HG03432 (cell line): ENCODE results near the gene MRGPRG.

ENCODE experiments used
- ATAC-seq: cut with Tn5 transposase; IDR thresholded peaks from one replicate; pipeline ENCODE4 v1.9.1; 2021; ENCODE audit warnings: mild to moderate bottlenecking, moderate library complexity; ENCODE audit not compliant: unreplicated experiment

MRGPRG gene

DNA sequence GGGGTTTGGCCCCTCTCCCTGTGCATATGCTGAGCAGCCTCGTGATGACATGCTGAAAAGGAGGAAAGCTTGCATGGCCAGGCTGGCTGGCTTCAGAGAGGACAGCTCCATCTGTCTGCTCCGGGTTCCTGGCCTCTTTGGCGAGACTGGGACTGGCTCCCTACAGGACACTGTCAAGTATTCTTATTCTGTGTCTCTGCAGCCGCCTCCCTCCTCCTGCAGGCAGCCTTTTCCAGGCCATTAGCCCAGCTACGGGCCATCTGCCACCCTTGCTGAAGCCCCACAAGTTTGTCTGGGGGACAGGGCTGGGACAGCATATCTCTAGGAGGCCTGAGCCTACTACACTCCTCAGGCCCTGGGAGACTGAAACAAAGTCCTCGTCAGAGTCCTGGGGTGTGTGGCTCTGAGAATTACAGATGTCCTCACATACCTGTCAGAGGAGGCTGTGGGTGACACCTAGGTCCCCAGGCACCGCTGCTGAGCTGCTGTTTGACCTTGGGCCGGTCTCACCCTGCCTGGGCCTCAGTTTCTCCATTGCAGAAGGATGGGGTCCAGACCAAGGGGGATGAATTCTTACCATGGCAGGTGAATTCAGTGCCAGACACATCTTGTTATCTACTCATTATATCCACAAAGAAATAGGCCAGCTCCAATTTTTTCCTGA lies 11.0 kb downstream of the MRGPRG start:
- ATAC-seq = no peak

DNA sequence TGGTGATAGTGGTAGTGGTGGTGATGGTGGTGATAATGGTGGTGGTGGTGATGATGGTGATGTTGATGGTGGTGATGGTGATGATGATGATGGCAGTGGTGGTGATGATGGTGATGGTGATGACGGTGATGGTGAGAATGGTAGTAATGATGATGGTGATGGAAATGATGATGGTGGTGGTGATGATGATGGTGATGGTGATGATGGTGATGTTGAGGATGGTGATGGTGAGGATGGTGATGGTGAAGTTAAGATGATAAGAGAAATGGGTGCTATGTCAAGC lies 11.8 kb downstream of the MRGPRG start:
- ATAC-seq = no peak

DNA sequence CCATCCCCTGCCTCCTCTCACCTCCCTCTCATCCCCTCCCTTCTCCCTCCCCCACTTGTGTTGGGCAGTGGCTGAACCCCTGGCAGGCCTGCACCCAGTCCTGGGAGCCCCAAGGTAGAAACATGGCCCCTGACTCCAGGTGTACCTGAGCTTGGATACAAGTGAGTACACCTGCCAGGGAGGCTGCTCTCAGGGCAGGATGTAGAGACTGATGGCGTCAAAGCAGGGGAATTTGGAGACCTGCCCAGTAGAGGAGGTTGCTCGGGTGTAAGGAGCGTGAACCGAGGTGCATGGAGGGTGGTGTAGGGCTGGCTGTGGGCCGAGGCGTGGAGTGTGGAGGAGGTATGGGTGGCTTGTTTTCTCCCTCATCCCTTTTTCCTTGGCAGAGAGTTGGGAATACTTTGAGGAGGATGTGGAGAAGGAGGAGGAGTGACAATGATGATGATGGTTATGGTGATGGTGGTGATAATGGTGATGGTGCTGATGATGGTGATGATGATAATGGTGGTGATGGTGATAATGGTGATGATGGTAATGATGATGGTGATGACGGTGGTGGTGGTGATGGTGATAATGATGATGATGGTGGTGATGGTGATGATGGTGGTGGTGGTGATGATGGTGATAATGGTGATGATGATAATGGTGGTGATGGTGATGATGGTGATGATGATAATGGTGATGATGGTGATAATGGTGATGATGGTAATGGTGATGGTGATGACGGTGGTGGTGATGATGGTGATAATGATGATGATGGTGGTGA lies 12.3 kb downstream of the MRGPRG start:
- ATAC-seq = no peak

DNA sequence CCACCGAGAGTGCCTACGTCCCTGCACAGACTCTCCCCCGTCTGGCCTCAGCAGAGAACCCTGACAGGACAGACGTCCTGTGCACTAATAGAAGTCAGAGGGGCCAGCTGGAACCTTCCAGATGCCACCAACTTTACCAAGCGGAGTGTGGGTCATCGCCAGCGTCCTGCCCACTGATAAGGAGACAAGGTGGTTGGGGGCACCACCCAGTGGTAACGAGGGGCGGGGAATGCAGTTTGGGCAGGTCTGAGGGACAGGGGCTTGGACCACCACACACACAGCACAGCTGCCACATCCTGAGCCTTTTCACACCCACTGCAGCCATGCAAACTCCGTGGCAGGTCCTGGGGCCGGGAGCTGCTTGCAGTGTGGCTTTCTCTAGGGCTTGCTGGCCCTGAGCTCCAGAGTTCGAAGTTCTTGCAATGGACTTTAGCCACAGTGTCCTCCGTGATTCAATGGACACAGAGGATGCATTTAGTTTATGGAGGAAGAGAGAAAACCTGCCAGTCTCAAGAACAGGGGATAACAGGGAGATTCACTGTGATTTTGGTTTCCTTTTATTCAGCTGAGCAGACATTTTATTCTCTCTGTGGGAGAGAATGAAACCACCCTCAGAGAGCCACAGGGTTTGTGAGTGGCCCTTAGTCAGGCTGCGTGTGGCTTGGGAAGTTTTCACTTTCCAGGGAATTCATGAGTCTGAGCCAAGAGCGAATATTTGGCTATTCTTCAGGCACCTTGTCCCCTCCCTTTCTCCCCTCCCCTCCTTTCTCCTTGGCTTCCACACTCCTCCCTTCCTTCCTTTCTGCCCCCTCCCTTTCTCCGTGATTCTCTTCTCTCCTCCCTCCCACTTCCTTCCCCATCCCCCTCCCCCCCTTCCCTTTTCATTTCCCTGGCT lies 13.1 kb downstream of the MRGPRG start:
- no peak for ATAC-seq

DNA sequence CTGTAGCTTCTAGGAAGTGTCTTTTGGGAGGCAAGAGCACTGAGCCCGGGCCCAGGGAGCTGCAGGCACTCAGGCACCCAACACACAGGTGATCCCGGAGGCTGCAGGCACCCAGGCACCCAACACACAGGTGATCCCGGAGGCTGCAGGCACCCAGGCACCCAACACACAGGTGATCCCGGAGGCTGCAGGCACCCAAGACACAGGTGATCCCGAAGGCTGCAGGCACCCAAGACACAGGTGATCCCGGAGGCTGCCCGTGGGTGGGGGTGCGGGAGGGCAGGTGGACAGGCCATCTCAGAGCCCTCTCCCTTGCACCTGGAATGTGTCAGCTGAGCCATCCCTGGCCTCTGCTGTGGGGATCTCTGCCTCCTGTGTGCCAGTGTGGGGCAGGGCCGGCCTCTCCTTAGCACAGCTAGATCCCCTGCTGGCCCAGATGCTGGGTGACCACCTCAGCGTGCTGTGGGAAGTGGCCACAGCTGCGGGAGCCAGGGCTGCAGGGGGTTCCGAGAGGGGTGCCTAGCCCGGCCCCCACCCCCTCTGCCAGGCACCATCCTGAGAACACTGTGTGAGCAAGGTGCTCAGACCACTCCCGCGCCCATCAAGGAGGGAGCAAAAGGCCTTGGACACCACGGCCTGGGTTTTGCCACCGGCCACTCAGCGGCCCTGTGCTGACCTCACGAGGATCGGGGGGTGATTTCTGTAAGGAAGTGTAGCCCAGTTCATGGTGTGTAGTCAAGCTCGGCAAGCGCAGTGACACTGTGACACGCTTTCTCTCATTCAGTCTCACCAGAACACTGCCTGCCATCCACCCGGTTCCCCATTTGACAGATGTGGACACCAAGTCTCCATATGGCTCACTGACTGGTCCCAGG lies 14.2 kb downstream of the MRGPRG start:
- ATAC-seq = no peak

DNA sequence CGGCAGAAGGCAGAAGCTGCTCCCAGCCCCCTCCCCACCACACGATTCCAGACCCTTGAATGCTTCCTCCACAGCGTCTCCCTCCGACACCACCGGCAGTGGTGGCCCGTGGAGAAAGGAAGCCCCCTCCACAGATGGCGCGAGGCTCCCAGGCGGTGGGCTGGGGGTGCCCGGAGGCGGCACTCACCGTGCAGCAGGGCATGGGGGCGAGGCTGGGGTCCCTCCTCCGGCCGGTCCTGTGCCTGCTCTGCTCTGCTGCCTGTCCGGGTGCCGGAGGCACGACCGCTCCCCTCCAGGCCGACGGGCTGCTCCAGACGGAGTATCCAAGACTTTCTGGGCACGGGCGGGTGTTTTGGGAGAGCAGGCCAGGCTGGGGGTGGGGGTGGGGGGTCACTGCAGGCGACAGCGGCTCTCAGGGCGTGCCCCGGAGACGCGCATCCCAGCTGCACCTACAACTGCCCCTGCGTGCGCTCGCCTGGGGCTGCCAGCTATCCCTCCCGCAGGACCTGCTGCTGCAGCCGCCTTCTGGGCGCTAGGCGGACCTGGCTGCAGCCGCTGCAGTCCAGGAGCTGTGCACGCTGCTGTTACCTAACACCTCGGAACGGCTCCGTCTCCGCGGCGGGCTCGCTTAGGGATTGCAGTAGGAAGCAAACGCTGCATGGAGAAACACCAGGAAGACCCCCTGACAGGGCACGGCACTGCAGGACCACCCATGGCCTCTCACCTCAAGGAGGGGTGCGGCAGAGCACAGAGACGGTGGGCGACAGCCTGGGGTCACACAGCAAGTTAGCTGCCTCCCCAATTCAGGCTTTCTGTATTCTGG lies 15.2 kb downstream of the MRGPRG start:
- ATAC-seq = no peak

DNA sequence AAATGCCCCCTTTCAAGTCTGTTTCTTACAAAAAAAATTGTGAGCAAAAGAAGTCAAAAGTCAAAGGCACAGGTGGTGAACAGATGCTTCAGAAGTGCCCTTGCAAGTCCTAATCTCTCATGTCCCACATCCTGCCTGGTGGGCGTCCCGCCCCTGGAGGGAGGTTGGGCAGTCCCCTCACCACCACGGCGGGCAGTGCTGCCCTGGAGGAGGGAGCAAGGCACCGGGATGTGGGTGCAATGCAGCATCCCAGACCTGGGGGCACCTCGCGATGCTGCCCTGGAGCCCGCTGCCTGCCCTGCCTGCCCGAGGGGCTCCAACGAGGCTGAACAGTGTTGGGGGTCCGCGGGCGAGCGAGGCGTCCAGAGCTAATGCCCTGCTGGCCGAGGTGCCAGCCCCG lies 15.9 kb downstream of the MRGPRG start:
- ATAC-seq = no peak

DNA sequence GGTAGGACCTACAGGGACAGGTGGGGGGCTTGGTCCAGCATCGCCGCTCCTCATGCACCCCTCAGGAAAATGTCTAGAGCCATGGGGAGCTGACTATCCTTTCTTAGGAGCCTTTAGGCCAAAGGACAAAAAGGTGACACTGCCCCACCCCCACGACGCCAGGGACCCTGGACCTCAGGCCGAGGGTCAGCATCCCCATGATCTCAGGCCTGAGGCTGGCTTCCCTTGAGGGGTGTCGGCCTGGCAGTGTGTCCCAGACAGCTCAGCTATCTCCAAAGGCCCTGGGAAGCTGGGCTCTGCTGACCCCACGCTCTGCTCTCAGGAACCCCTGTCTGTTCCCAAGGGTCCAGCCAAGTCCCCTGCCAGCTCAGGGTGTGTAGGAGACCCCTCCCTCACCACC lies 16.3 kb downstream of the MRGPRG start:
- no peak for ATAC-seq

DNA sequence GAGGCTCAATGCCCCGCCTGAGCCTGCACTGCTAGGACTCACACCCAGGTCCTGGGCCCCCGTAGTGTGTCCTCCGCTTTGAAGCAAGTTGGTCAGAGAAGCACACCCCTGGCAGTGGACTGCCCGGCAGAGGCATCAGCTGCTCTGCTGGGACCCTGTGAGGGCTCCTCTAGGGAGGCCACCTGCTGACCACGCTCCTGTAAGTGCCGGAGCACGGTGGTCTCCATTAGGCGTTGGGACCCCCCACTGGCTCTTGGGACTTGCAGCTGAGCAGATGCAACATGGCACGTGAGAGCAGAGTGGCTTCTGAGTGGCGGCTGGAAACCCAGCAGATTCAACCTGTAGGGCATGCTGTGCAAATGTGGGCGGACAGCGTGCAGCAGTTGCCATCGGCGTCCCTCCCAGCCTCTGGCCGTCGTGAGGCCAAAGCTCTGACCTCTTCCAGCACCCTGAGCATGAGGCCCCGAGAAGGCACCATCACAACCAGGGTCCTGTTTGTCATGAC lies 16.9 kb downstream of the MRGPRG start:
- no peak for ATAC-seq

DNA sequence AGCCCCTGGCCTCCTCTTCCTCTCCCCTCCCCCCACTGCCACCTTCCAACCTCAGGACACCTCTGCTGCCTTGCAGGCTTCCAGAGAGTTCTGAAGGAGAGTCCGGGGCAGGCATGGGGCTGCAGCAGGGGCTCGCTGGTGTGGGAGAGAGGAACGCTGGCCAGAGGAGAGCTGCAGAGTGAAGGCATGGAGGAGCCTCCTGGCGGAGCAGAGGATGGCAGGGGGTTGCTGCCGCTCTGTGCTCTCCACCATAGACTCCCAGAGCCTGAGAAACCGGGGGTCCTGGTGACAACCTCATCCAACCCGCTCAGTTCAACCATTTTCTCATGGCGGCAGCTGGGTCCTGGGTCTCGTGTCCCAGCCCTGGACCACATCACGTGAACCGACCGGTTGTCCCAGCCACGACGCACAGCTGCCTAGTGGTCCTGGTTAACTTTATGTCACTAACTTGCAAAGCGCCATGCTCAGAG lies 17.5 kb downstream of the MRGPRG start:
- no peak for ATAC-seq

DNA sequence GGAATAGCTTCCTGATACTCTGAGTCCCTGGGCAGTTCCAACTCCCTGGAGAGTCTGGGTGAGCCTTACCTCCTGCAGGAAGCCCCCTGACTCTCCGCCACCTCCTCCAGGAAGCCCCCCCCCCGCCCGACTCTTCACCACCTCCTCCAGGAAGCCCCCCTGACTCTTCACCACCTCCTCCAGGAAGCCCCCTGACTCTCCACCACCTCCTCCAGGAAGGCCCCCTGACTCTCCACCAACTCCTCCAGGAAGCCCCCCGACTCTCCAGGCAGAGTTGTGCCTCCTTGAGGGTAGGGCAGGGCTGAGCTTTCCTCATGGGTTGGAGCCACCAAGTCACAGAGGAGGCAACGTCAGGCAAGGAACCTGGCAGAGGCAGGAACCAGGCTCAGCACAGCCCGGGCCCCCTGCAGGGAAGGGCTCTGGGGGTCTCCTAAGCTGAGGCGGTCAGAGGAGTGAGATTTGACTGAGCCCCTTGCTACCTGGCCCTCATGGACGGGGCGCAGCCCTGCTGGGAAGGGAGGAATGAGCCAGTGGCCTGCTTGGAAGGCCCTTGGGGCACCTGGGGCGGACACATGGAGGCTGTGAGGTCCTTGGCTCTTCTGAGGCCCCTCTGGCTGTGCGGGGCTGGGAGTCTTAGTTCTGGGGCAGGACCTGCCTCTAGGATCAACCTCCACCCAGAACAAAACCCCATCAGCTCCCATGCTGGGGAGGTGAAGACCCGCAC lies 18.1 kb downstream of the MRGPRG start:
- ATAC-seq = no peak

DNA sequence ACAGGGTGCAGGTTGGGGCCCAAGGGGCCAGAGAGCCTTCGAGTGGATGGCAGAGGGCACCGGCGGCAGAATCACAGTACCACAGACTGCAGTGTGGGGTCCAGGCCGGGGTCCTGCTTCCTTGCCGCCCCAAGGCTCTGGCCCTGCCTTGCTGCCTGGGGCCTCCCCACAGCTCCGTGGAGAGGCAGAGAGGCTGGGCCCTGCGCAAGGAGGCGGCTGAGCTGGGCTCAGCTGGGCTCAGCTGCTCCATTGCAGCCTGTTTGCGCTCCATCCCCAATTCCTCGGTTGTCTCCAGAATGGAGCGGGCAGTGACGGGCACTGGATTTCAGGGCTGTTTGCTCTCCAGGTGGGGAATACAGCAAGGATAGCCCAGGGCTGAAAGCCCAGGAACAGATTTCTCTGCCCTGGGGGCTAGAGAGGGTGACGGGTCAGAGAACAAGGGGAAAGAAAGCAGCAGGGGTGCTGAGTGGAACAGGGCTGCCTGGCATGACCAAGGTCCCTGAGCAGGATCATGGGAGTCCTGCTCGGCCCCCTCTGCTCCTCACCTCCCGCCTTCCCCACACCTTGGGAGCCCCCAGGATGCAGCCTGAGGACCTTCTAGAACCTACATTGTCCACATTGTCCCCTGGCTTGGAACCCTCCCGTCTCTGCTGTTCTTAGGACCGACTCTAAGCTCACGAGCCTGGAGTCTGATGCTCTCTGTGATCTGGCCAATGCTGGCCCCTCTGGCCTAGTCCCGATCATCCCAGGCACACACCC lies 18.9 kb downstream of the MRGPRG start:
- ATAC-seq = no peak

DNA sequence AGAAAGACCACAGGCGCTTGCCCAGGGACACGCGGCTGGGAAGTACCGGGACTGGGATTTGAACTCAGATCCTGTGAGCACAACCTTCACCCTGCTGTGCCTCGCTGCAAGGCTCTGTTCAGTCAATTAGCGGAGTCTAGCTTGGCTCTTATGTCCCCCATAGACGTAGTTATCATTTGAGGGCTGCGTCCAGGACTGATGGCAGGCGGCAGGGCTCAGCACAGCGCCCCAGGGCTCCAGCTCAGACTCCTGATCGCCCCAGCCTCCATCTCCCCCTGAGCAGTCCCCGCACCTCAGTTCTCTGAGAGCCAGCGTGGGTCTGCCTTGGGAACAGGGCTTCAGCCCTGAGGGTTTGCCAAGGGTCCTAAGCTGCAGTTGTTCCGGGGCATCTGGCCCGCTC lies 19.8 kb downstream of the MRGPRG start:
- no peak for ATAC-seq

DNA sequence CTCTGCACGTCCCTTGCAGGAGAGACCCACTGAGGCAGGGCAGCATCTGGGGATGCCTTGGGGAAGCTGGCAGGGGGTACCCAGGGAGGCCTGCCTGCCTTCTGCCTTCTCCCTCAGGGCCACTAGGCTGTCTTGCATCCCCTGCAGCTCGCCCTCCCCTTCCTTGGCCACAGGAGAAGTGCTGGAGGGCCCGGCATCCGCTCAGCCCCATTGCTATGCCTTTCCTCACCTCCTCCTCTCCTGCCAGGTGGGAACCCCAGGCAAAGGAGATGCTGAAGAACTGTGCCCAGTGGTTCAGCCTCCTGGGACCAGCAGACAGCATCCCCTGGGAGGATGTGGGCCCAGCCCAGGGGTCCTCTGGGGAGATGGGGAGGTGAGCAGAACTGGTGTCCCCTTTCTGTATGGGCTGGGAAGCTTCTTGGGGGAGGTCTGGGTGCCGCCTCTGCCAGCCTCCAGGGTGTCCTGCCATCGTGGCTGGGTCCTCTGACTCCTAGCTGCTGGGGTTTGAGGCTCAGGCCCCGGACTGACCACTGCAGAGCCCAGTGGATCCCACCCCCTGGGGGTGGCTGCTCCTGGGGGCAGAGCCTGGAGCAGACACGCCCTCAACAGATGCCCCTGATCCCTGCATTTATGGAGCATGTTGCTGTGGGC lies 20.6 kb downstream of the MRGPRG start:
- no peak for ATAC-seq

DNA sequence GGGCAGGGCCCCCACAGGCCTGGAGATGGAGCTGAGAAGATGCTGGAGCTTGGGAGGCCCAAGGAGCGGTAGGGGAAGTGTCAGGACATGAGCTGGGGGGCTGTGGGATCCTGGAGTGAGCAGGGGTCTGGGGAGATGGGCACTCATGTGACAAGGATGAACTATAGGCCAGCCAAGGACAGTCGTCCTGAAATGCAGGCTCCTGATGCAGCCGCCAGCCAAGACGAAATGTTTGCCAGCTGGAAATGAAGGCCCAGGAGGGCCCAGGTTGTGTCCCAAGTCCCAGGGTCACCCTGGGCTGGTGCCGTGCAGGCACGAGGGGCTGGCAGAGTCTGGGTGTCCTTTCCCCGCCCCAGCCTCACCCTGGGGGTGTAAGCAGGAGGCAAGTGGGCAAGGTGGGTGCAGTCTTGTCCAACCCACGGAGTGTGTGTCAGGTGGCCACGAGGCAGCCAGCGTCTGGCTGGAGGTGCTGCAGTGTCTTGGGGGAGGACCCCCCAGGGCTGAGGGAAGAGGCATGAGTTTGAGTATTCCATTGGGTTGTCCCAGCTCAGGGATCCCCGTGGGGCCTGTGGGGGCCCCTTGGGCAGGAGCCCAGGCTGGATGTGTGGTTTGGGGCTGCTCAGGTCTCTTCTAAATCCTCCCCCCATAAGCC lies 21.4 kb downstream of the MRGPRG start:
- ATAC-seq = no peak

DNA sequence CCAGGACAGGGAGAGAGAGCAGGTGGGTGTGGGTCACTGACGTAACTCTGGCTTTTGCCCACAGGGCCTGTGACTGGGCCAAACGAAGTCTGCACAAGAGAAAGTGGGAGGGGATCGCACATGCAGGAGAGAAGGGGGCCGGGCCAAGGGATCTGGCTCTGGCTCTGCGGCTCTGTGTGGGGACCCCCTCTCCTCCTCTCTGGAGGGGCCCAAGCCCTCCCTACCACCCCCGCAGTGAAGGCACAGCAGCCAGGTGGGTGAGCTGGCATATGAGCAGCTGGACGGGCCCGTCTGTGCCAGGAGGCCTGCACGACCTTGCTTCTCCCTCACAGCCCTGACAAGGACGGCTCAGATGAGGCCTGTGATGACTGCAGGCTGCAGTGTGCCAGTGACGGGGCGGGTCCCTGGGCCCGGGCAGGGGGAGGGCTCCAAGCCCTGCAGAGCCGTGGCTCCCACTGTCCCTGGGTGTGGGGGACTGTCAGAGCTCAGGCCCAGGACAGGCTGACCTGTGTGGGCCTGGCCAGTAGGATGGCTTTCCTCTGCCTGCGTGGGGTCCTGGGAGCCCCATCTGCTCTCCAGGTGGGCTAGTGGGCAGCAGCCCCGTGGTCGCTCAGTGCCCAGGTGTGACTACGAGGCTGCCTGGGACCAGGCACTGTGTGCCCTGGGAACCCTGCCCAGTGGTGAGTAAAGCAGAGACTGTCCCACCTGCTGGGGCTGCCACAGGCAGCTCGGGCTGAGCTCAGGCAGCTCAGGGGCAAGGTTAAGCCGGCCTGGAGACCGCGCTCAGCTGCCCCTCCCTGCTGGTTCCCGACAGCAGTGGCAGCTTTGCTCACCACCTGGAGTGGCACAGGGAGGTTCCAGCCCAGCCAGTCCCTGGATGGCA lies 22.2 kb downstream of the MRGPRG start:
- no peak for ATAC-seq
